Osteocyte (in vitro differentiated cells): Measurements from ENCODE around the gene CRHR2. TPM values are rescaled to one million over a fixed set of nuclear protein-coding genes. Genes with fewer than 3 reads are reported as not detected.

Experiments
- DNase-seq: peaks from one replicate; pipeline ENCODE4 v3.0.0; 2021; ENCODE audit warnings: mixed read lengths; ENCODE audit not compliant: unreplicated experiment; ENCODE audit errors: extremely low spot score
- H3K27ac Mint-ChIP-seq: one replicate; pipeline ENCODE4 v1.8.0; 2021; ENCODE audit warnings: mild to moderate bottlenecking, mixed read lengths; ENCODE audit not compliant: unreplicated experiment
- H3K27me3 Mint-ChIP-seq: one replicate; pipeline ENCODE4 v1.8.0; 2021; ENCODE audit warnings: mixed read lengths; ENCODE audit not compliant: unreplicated experiment
- H3K36me3 Mint-ChIP-seq: one replicate; pipeline ENCODE4 v1.8.0; 2021; ENCODE audit warnings: mixed read lengths; ENCODE audit not compliant: unreplicated experiment
- H3K4me1 Mint-ChIP-seq: one replicate; pipeline ENCODE4 v1.8.0; 2021; ENCODE audit warnings: mixed read lengths; ENCODE audit not compliant: unreplicated experiment
- H3K4me3 Mint-ChIP-seq: one replicate; pipeline ENCODE4 v1.8.0; 2021; ENCODE audit warnings: mild to moderate bottlenecking, moderate library complexity, mixed read lengths; ENCODE audit not compliant: unreplicated experiment
- H3K9me3 Mint-ChIP-seq: one replicate; pipeline ENCODE4 v1.8.0; 2021; ENCODE audit warnings: mixed read lengths; ENCODE audit not compliant: unreplicated experiment
- CTCF ChIP-seq: fragments of 200-600 bp; sonication (generic); IDR thresholded peaks from 2 replicates; pipeline ENCODE4 v1.5.0; 2021; ENCODE audit warnings: antibody characterized with exemption, mild to moderate bottlenecking, moderate library complexity
- total RNA-seq: library from RNA; stranded (reverse); gene quantifications from 2 replicates; pipeline ENCODE4 v1.2.1, GENCODE V29; 2021

Gene CRHR2
- total RNA-seq, 1 donor from 2014 or later = not detected

GRCh38 chr7:30652132-30652531 lies 30.1 kb downstream of the CRHR2 start:
- Mint-ChIP-seq H3K4me1 (peaks cover 4% of the 10 kb centered on the region), H3K36me3 (peaks cover 2% of the 10 kb centered on the region), H3K4me3 (no peak overlapping the region), H3K27me3 (no peaks in the 10 kb centered on the region), H3K27ac (no peak overlapping the region), H3K9me3 (no peaks in the 10 kb centered on the region)
- no peak for TF ChIP-seq CTCF
- no peak for DNase-seq

GRCh38 chr7:30650421-30650808 lies 31.8 kb downstream of the CRHR2 start:
- Mint-ChIP-seq H3K9me3 (no peaks in the 10 kb centered on the region), H3K36me3 (peaks cover 9% of the 10 kb centered on the region), H3K27ac (no peak overlapping the region), H3K27me3 (no peaks in the 10 kb centered on the region), H3K4me1 (peaks cover 4% of the 10 kb centered on the region), H3K4me3 (no peak overlapping the region)
- DNase-seq = no peak
- TF ChIP-seq CTCF = no peak

- Mint-ChIP-seq H3K4me1 (peaks cover 4% of the 10 kb centered on the region), H3K27ac (no peak overlapping the region), H3K27me3 (no peaks in the 10 kb centered on the region), H3K9me3 (no peaks in the 10 kb centered on the region), H3K36me3 (peaks cover 13% of the 10 kb centered on the region), H3K4me3 (no peak overlapping the region)
- no peak for TF ChIP-seq CTCF
- no peak for DNase-seq
Observed at GRCh38 chr7:30649717-30650420, 32.4 kb downstream of the CRHR2 start.

- TF ChIP-seq CTCF = no peak
- DNase-seq = no peak
- Mint-ChIP-seq H3K9me3 (no peaks in the 10 kb centered on the region), H3K27ac (no peak overlapping the region), H3K4me1 (peaks cover 4% of the 10 kb centered on the region), H3K36me3 (peaks cover 17% of the 10 kb centered on the region), H3K27me3 (no peaks in the 10 kb centered on the region), H3K4me3 (no peak overlapping the region)
Observed at GRCh38 chr7:30648744-30649540, 33.3 kb downstream of the CRHR2 start.
